Right renal cortex interstitium (tissue), 3 donors: ENCODE measurements around the gene DDX54. TPM values are rescaled to one million over a fixed set of nuclear protein-coding genes. Genes with fewer than 3 reads are reported as not detected.
"Not testable (repeated sequence)": the region's sequence is repeated elsewhere in the genome, so short reads cannot be mapped to it uniquely, and the experiment has no call there.

Experiments
- DNase-seq, 3 donors: peaks; one replicate each; pipeline ENCODE4 v3.0.0-alpha.2; 2013; ENCODE audit warnings: low read depth in 3 of 3, low spot score in 2 of 3
- polyA plus RNA-seq, 3 donors: library from polyadenylated mRNA; unstranded; fragments of 120-200 nt; gene quantifications; one replicate each; pipeline ENCODE4 v1.2.1, GENCODE V29; 2013; ENCODE audit not compliant: insufficient read length in 3 of 3

The DDX54 gene
- polyA plus RNA-seq, 3 donors: 62.5 to 74.2 (median 64.0) TPM

- no peak for DNase-seq
Measured at GRCh38 chr12:113220593-113221180, 35.4 kb upstream of the DDX54 start.

DNA sequence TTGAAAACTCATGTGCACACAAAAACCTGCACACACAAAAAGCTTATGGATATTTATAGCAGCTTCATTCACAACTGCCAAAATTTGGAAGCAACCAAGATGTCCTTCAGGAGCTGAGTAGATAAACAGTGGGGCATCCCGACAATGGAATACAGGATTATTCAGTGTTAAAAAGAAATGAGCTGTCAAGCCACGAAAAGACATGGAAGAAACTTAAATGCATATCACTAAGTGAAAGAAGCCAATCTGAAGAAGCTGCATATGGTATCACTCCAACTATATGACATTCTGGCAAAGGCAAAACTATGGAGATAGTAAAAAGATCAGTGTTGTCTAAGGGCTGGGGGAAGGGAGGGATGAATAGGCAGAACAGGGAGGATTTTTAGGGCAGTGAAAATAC is 30.7 kb upstream of the DDX54 start:
- DNase-seq: no peak

- DNase-seq: no peak
Measured at GRCh38 chr12:113214895-113215400, 29.7 kb upstream of the DDX54 start.

DNA sequence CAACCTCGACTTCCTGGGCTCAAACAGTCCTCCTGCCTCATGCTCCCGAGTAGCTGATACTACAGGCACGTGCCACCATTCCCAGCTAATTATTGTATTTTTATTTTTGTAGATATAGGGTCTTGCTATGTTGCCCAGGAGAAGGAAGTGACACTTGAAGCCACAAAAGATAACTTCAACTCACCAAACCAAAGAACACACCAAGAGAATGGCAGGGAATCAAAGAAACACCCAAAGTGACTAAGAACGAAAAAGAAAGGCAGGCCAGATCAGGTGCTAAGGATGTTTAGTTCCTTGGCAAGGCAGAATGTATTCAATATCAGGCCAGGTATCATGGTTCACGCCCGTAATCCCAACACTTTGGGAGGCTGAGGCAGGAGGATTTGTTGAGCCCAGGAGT is 25.9 kb upstream of the DDX54 start:
- DNase-seq: no peak

DNA sequence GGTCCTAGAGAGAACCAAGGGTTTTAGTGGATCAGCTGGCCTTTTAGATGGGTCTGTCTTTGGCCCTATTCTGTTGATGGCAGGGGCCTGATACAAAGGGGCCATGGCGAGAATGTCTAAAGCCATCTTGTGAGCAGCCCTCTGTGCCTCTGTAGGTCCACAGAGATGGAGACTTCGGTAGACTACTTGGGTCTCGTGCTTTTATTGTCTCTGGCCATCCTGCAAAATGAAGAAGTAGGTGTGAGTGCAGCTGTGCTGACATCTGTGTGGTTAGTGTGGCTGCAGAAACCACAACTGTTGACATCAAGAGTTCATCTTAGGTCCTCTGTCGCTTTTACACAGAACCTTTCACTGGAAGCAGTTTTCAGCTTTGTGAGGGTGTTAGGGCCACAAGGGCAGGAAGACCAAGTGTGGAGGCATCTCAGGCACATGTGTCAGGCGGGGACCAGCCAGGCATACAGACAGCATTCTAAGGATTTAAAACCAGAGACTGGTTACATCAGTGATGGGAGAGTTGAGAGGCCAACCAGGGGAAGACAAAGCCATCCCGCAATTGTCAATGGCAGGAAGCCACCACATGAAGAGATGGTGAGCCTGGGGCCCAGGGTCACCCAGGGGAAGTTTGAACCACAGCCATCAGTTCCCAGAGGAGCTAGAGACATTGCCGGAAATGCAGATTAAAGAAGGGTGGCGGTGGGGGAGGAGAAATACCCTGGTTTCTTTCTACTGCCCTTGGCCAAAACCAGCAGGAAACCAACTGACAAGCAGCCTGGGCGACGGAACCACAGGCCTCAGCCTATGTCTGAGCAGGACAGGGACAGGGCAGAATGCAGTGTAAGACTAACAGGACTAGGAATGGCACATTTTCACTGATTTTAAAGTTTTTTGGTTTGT is 23.0 kb upstream of the DDX54 start:
- no peak for DNase-seq

GRCh38 chr12:113207613-113208040 is 22.3 kb upstream of the DDX54 start:
- no peak for DNase-seq

GRCh38 chr12:113206802-113207201 is 21.5 kb upstream of the DDX54 start:
- DNase-seq: not testable (repeated sequence)

- no peak for DNase-seq
Measured at GRCh38 chr12:113204804-113205203, 19.5 kb upstream of the DDX54 start.

GRCh38 chr12:113203852-113204760 is 18.8 kb upstream of the DDX54 start:
- DNase-seq: no peak

DNA sequence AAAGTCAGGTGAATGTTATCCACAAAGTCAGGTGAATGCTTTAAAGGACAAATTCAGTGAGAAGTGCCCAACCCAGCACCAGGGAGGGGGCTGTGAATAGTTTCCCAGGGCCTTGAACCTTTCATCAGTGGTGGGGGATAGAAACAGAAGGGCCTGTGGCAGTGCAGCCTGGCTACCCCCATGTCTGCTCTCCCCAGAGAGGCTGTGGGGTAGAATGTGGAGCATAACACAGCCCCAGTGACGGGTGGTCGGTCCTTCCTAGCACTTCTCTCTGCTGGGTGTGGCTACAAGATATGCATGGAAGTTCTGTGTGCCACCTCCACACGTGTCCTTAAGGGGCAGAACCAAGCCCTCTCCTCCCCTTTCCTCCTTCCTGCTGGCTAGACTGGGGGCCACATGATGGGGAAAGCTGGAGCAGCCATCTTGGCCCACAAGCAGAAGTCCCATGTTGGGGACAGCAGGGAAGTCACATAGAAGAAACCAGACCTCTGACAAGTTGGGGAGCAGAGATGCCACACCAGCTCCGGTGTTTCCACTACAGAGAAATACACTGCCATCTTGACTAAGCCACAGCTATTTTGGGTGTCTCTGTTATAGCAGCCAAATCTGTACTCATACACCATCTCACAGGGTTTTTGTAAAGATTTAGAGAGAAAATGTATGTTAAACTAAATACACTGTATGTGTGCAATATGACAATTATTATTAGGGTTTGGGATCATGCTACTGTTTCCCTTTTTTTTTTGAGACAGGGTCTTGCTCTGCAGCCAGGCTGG is 17.2 kb upstream of the DDX54 start:
- no peak for DNase-seq

- no peak for DNase-seq
Measured at GRCh38 chr12:113201187-113202177, 16.2 kb upstream of the DDX54 start.

DNA sequence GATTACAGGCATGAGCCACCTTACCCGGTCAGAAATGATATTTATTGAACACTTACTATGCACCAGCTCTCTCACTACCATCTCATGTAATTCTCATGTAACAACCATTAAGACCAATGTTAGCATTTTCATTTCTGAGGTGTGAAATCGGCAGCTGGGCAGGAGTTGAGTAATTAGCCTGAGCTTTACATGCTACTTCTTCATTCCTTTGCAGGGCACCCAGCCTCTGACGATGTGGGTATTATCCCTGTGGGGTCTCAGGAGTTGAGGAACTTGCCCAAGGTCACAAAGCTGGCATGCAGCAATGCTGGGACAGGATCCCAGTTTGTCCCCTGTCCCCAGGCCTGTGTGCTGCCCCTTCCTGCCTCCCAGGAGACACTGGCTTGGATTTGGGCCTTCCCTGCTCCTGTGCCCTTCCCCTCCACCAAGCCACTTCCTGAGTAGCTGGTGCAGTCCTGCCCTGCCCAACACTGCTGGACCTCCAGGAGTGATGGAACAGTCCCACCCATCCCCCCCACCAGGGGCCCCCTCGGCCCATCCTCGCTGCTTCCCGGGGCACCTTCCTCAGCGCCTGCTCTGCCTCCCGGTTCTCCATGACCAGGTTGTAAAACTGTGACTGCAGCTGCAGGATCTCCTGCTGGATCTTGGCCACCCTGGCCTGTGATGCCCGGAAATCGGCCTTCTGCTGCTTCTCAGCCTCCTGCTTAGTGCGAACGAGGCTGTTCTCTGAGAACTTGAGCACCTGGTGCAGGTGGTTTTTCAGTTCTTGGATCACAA is 14.9 kb upstream of the DDX54 start:
- DNase-seq: no peak

DNA sequence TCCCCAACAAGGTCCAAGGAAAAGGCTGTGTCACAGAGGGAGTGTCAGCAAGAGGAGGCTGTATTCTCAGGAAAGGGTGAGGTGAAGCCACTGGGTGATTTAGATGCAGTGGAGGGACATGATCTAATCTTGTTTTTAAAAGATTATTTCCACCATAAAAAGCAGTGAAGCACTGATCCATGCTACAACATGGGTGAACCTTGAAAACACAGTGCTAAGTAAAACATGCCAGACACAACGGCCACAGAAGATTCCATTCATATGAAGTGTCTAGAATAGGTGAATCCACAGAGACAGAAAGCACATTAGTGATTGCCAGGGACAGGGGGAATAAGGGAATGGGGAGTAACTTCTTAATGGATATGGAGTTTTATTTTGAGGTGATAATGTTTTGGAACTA is 13.0 kb upstream of the DDX54 start:
- no peak for DNase-seq

GRCh38 chr12:113197518-113198077 is 12.3 kb upstream of the DDX54 start:
- no peak for DNase-seq

GRCh38 chr12:113196990-113197389 is 11.7 kb upstream of the DDX54 start:
- DNase-seq: no peak

DNA sequence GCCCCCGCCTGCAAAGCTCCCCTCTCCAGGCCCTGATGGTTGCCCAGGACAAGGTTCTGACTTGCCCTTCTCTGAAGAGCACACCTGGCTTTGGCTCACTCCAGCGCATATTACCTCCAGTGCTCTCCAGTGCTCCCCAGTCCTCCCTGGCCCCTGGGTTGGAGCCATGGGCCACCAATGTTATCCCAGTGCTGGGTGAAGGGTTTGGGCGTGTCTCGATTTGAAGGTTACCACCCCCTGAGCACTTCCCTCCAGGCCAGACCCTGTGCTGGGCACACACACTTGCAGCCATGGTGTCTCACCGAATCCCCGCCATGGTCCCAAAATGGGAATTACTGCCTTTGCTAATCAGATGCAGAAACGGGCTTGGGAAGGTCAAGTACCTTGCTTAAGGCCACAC is 11.3 kb upstream of the DDX54 start:
- no peak for DNase-seq

- DNase-seq: no peak
Measured at GRCh38 chr12:113195598-113195997, 10.3 kb upstream of the DDX54 start.

DNA sequence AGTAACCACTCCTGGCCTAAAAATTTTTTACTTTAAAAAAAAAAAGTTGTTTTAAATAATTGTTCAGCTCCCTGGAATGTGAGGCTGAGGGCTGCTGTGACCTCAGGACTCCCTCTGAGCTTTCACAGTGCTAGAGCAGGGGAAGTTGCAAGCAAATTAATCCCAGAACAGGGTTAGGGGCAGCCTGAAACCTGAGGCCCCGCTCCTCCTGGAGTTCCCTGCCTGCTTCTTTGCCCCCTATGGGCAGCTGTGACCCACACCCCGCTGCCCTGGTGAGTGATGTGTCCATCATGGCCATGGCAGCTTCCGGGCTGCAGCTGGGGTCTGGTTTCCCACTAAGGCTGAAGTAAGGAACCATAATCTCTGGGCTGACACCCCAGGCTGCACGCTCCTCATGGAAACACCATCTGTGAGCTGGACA is 9.7 kb upstream of the DDX54 start:
- DNase-seq: no peak
